HepG2 (cell line): ENCODE results near the gene MRPL37. TPM values are rescaled to one million over a fixed set of nuclear protein-coding genes. Genes with fewer than 3 reads are reported as not detected.

Source experiments
- ATAC-seq: fragments of 200-7000 bp; cut with Tn5 transposase; 3 replicates; pipeline ENCODE4 v1.9.1; 2020; ENCODE audit warnings: mild to moderate bottlenecking, moderate library complexity
- BruUV-seq: library from RNA; stranded (reverse); fragments of 400-500 nt; replicated peaks from 2 replicates; lab custom pipeline; 2021; lab: Mats Ljungman, UMichigan
- CTCF ChIA-PET: fragments of 300-600 bp; formaldehyde crosslinking; extraction: SDS; loops from one replicate; lab custom pipeline; 2021; ENCODE audit warnings: low total read pairs, inconsistent platforms, low intra/inter-chr PET ratio; lab: Yijun Ruan, JAX
- POLR2A ChIA-PET: fragments of 350-600 bp; sonication (Branson Sonifier 250); formaldehyde crosslinking; loops from one replicate; lab custom pipeline; 2020; ENCODE audit warnings: antibody characterized with exemption, inconsistent platforms; lab: Yijun Ruan, JAX
- DNase-seq: peaks from one replicate; pipeline ENCODE4 v3.0.0-alpha.2; 2015; ENCODE audit warnings: low spot score
- FAIRE-seq: peaks from 3 replicates; lab custom pipeline; 2011; peaks lifted over from hg19 to GRCh38; lab: Jason Lieb, UNC
- H2AFZ ChIP-seq: one replicate; pipeline ENCODE4 v1.6.1; 2011; ENCODE audit warnings: low read length, inconsistent platforms
- H3K27ac ChIP-seq: fragments of 300-600 bp; 3 replicates; pipeline ENCODE4 v1.8.0; 2011; ENCODE audit warnings: mixed run types, mild to moderate bottlenecking, mixed read lengths, low read length, inconsistent platforms; ENCODE audit not compliant: insufficient read depth; ENCODE audit errors: extremely low read length
- H3K27me3 ChIP-seq, 2 experiments: fragments of 200-600 bp in 1 of 2; 2 replicates in 1 of 2; 3 replicates in 1 of 2; pipeline versions ENCODE4 v1.6.0 to v1.8.0; 2011; ENCODE audit warnings: low read length in 2 of 2, mild to moderate bottlenecking in 2 of 2, moderate library complexity in 2 of 2, inconsistent platforms in 1 of 2; ENCODE audit not compliant: insufficient read depth in 2 of 2, control insufficient read depth in 1 of 2
- H3K36me3 ChIP-seq, 2 experiments: fragments of 200-600 bp in 1 of 2; replicated peaks in 1 of 2; 2 replicates in 1 of 2; 3 replicates in 1 of 2; pipeline versions ENCODE4 v1.5.1 to v1.8.0; 2011; ENCODE audit warnings: low read length in 2 of 2, inconsistent platforms in 1 of 2; ENCODE audit not compliant: insufficient read depth in 2 of 2, control insufficient read depth in 1 of 2
- H3K4me1 ChIP-seq: 2 replicates; pipeline ENCODE4 v1.5.1; 2012; ENCODE audit warnings: low read length, inconsistent platforms; ENCODE audit not compliant: insufficient read depth
- H3K4me2 ChIP-seq: 2 replicates; pipeline ENCODE4 v1.6.0; 2011; ENCODE audit warnings: low read depth, low read length, inconsistent platforms
- H3K4me3 ChIP-seq, 3 experiments: fragments of 200-600 bp in 1 of 3; sonication (generic), shearing (Covaris generic) in 1 of 3; replicated peaks in 1 of 3; 2 replicates each; pipeline ENCODE4 v1.5.1; 2011 to 2016; ENCODE audit warnings: low read length in 3 of 3, inconsistent platforms in 2 of 3, low read depth in 2 of 3, mild to moderate bottlenecking in 2 of 3, control low read depth in 1 of 3, mixed read lengths in 1 of 3; ENCODE audit not compliant: insufficient read depth in 1 of 3
- H3K79me2 ChIP-seq: one replicate; pipeline ENCODE4 v1.6.1; 2011; ENCODE audit warnings: low read length, inconsistent platforms; ENCODE audit not compliant: insufficient read depth
- H3K9ac ChIP-seq: 2 replicates; pipeline ENCODE4 v1.6.0; 2011; ENCODE audit warnings: mild to moderate bottlenecking, low read depth, low read length, inconsistent platforms; ENCODE audit not compliant: insufficient read depth
- H3K9me3 ChIP-seq: 2 replicates; pipeline ENCODE4 v1.5.1; 2012; ENCODE audit warnings: mild to moderate bottlenecking, low read length
- H4K20me1 ChIP-seq: 2 replicates; pipeline ENCODE4 v1.6.0; 2011; ENCODE audit warnings: inconsistent platforms, mild to moderate bottlenecking, low read length, moderate library complexity; ENCODE audit not compliant: insufficient read depth
- AGO2 ChIP-seq: fragments of 200-400 bp; formaldehyde crosslinking; optimal IDR thresholded peaks from 2 replicates; pipeline ENCODE3; 2017; ENCODE audit warnings: mild to moderate bottlenecking, low read depth, low read length, moderate library complexity
- CHD2 ChIP-seq: IDR thresholded peaks from 2 replicates; pipeline ENCODE4 v1.6.1; 2011; ENCODE audit warnings: low read depth, low read length, improper control_type of control experiment
- FOSL2 ChIP-seq: sonication (generic); formaldehyde crosslinking; IDR thresholded peaks from 2 replicates; pipeline ENCODE4 v1.4.0; 2020; ENCODE audit warnings: missing genetic modification reagents
- SOX13 ChIP-seq, 3 experiments: fragments of 450-650 bp in 1 of 3; sonication (generic) in 1 of 3; formaldehyde crosslinking in 1 of 3; IDR thresholded peaks in 2 of 3; conservative IDR thresholded peaks in 1 of 3; 2 replicates each; pipeline versions ENCODE4 v1.5.0 to v1.6.1; 2016 to 2020; ENCODE audit warnings: antibody characterized with exemption in 1 of 3, mild to moderate bottlenecking in 1 of 3, missing compliant biosample characterization in 1 of 3, missing genetic modification reagents in 1 of 3, moderate library complexity in 1 of 3
- ZBTB33 ChIP-seq: sonication (generic); formaldehyde crosslinking; IDR thresholded peaks from 2 replicates; pipeline ENCODE4 v1.4.0; 2020; ENCODE audit warnings: missing genetic modification reagents
- ZNF672 ChIP-seq: sonication (generic); formaldehyde crosslinking; IDR thresholded peaks from 2 replicates; pipeline ENCODE4 v1.8.1; 2022; ENCODE audit warnings: missing genetic modification reagents
- ZNF75D ChIP-seq: sonication (generic); formaldehyde crosslinking; IDR thresholded peaks from 2 replicates; pipeline ENCODE4 v1.8.1; 2023; ENCODE audit warnings: missing genetic modification reagents, mild to moderate bottlenecking, borderline replicate concordance
- whole genome bisulfite sequencing: methylation state at CpG from one replicate; pipeline ENCODE4 v1.1.6; 2017; ENCODE audit warnings: low lambda C conversion rate; 5-methylcytosine and 5-hydroxymethylcytosine counted together
- in situ Hi-C: cut with HindIII; loops from 2 replicates; pipeline ENCODE4 v1.10.0; 2017; ENCODE audit warnings: low pct_unique_long_range_greater_than_20kb; ENCODE audit not compliant: extremely low pct_ligation_motif_present
- intact Hi-C: fragments of 100-400 bp; cut with micrococcal nuclease; formaldehyde crosslinking; loops from one replicate; pipeline ENCODE4 v1.10.0; 2022; ENCODE audit not compliant: unreplicated experiment
- polyA plus RNA-seq, 8 experiments: library from polyadenylated mRNA; depleted of rRNA in 3 of 8; stranded (reverse) in 7 of 8; unstranded in 1 of 8; fragments of >200 nt; fragmentation: Illumina TruSeq in 4 of 8; extraction: Trizol in 4 of 8; gene quantifications; 2 replicates each; pipeline versions ENCODE4 v1.2.1 to v1.2.3, GENCODE V29; 2011 to 2016; ENCODE audit warnings: low read depth in 4 of 8, missing spikeins in 1 of 8, mixed read lengths in 1 of 8; ENCODE audit not compliant: insufficient read depth in 1 of 8
- total RNA-seq, 5 experiments: library from RNA; depleted of rRNA; stranded (reverse); fragments of >200 nt; fragmentation: Illumina TruSeq; extraction: Trizol; gene quantifications; 2 replicates each; pipeline ENCODE4 v1.2.3, GENCODE V29; 2016; ENCODE audit warnings: low read depth in 1 of 5

MRPL37 gene
- total and polyA plus RNA-seq, 2 of the 13 experiments (the other 11 are each of a cell fraction or from before 2014, with no cell fraction given) = 31.7 to 127 TPM

GRCh38 chr1:54228638-54229079 is 28.7 kb downstream of the MRPL37 start:
- CTCF ChIA-PET = no interaction called here
- no peaks in the 10 kb centered on the region for H3K4me1 ChIP-seq
- no peak overlapping the region for H3K27ac ChIP-seq
- no peaks in the 10 kb centered on the region for H4K20me1 ChIP-seq
- H3K4me2 ChIP-seq = no peak overlapping the region
- DNase-seq (no peak), FAIRE-seq (no peak), ATAC-seq (peak; percentile 9)
- TF ChIP-seq AGO2 = peak; percentile 71
- no peak for TF ChIP-seq SOX13 (IDR thresholded peaks at IDR 0.05)
- no peak for TF ChIP-seq SOX13 (CRISPR knock-in tag; conservative IDR thresholded peaks at IDR 0.05 in 1 of 2, IDR thresholded peaks at IDR 0.05 in 1 of 2)
- H2AFZ ChIP-seq = no peak overlapping the region
- H3K79me2 ChIP-seq = no peaks in the 10 kb centered on the region
- no peak overlapping the region for H3K4me3 ChIP-seq
- 95% methylated on average over 8 of the region's 13 CpGs for WGBS
- H3K36me3 ChIP-seq = peaks cover 2 to 5% of the 10 kb centered on the region in 2 experiments; a peak in 1 of 5 replicates
- intact Hi-C loops = no loop called here
- H3K9ac ChIP-seq = no peak overlapping the region
- POLR2A ChIA-PET = no interaction called here
- H3K9me3 ChIP-seq = no peaks in the 10 kb centered on the region
- no peaks in the 10 kb centered on the region for H3K27me3 ChIP-seq
- in situ Hi-C loops = no loop called here
- BruUV-seq = no TSS peak

GRCh38 chr1:54229281-54229891 is 29.4 kb downstream of the MRPL37 start:
- DNase-seq = peak; percentile 35
- no peaks in the 10 kb centered on the region for H4K20me1 ChIP-seq
- in situ Hi-C loops (no loop called here), intact Hi-C loops (no loop called here)
- H3K9ac ChIP-seq = no peak overlapping the region
- no peak overlapping the region for H3K27ac ChIP-seq
- peak; percentile 18 for ATAC-seq
- TF ChIP-seq ZNF75D (CRISPR knock-in tag) (no peak), CHD2 (no peak), FOSL2 (CRISPR knock-in tag) (peak; percentile 78), ZNF672 (no peak), ZBTB33 (CRISPR knock-in tag) (peak; percentile 75)
- peaks cover 2 to 5% of the 10 kb centered on the region in 2 experiments; a peak in 1 of 5 replicates for H3K36me3 ChIP-seq
- no peak for FAIRE-seq
- CTCF ChIA-PET = no interaction called here
- BruUV-seq = no TSS peak
- no peaks in the 10 kb centered on the region for H3K27me3 ChIP-seq
- H3K4me2 ChIP-seq = no peak overlapping the region
- no peaks in the 10 kb centered on the region for H3K79me2 ChIP-seq
- POLR2A ChIA-PET = no interaction called here
- H3K9me3 ChIP-seq = no peaks in the 10 kb centered on the region
- peaks cover 2% of the 10 kb centered on the region for H3K4me1 ChIP-seq
- no peak overlapping the region for H3K4me3 ChIP-seq
- no peak overlapping the region for H2AFZ ChIP-seq
- whole genome bisulfite sequencing = 82% methylated on average over 9 of the region's 11 CpGs
